RPMI8226 (cell line): ENCODE results near the gene ZCWPW1.
"Not testable (repeated sequence)": the region's sequence is repeated elsewhere in the genome, so short reads cannot be mapped to it uniquely, and the experiment has no call there.

Experiments used
- DNase-seq: peaks from one replicate; pipeline ENCODE4 v3.0.0-alpha.2; 2015

ZCWPW1 gene

DNA sequence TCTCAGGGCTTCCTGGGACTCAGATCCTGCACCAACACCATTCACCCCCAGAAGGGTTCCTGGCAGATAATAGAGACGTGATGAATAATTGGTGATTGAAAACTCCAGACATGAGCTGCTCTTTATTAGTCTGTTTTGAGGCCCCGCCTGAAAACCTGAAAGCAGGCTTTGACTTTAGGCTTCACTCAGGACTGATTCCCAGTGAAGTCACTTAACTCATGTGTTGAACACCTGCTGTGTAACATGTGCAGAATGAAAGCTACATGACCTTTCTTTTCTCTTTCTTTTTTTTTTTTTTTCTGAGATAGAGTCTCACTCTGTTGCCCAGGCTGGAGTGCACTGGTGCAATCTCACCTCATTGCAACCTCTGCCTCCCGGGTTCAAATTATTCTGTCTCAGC is 26.7 kb upstream of the ZCWPW1 start:
- DNase-seq, result no peak

DNA sequence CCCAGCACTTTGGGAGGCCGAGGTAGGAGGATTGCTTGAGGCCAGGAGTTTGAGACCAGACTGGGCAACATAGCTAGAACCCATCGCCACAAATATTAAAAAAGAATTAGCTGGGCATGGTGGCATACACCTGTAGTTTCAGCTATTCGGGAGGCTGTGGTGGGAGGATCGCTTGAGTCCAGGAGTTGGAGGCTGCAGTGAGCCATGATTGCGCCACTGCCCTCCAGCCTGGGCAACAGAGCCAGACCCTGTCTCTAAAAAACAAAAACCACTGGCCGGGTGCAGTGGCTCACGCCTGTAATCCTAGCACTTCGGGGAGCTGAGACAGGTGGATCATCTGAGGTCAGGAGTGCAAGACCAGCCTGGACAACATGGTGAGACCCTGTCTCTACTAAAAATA is 25.4 kb upstream of the ZCWPW1 start:
- not testable (repeated sequence) for DNase-seq

DNA sequence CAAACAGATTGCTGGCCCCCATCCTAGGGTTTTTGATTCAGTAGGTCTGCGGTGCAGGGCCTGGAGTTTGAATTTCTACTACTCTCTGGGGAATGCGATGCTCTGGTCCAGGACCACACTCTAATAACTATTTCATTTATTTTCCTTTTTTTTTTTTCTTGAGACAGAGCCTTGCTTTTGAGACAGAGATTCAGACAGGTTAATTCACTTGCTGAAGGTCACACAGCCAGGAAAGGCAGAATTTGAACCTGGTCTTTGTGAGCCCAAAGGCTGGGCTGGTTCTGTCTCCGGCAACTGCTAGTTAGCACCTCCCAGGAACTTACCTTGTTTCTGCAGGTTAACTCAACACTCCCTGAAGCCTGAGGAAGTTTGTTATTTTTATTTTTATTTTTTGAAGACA is 24.0 kb upstream of the ZCWPW1 start:
- DNase-seq, result no peak

DNA sequence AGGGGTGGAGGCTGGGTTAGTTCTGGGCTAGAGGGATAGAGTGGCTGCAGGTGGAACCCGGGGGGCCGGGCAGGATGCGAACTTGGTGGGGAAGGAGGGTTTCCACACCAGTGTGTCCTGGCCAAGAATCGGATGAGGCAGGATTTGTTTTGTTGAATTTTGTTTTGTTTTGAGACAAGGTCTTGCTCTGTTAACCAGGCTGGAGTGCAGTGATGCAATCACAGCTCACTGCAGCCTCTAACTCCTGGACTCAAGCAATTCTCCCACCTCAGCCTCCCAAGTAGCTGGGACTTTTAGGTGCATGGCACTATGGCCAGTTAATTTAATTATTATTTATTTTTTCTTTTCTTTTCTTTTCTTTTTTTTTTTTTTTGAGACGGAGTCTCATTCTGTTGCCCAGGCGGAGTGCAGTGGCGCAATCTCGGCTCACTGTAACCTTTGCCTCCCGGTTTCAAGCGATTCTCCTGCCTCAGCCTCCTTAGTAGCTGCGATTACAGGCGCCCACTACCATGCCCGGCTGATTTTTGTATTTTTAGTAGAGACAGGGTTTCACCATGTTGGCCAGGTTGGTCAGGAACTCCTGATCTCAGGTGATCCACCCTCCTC is 20.8 kb upstream of the ZCWPW1 start:
- no peak for DNase-seq

DNA sequence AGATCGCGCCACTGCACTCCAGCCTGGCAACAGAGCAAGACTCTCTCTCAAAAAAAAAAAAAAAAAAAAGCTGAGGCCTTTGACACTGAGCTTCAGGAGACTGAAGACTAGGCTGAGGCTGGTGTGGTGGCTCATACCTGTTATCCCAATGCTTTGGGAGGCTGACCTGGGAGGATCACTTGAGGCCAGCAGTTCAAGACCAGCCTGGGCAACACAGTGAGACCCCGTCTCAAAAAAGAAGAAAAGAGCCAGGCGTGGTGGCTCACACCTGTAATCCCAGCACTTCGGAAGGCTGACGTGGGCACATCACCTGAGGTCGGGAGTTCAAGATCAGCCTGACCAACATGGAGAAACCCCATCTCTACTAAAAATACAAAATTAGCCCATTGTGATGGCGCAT is 18.9 kb upstream of the ZCWPW1 start:
- not testable (repeated sequence) for DNase-seq

DNA sequence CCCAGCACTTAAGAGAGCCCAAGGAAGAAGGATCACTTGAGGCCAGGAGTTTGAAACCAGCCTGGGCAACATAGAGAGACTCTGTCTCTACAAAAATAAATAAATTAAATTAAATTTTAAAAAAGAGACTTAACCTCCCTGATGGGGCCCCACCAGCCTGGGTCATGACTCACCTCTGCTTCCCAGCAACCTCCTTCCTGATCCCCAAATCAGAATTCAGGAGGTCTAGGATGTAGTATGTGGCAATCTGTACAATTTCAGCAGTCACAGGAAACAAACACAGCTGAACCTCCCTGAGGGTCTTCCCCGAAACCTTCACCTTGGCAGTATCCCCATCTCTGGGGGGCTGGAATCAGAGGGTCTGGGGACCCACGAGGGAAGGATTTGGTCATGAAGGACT is 17.5 kb upstream of the ZCWPW1 start:
- no peak for DNase-seq

DNA sequence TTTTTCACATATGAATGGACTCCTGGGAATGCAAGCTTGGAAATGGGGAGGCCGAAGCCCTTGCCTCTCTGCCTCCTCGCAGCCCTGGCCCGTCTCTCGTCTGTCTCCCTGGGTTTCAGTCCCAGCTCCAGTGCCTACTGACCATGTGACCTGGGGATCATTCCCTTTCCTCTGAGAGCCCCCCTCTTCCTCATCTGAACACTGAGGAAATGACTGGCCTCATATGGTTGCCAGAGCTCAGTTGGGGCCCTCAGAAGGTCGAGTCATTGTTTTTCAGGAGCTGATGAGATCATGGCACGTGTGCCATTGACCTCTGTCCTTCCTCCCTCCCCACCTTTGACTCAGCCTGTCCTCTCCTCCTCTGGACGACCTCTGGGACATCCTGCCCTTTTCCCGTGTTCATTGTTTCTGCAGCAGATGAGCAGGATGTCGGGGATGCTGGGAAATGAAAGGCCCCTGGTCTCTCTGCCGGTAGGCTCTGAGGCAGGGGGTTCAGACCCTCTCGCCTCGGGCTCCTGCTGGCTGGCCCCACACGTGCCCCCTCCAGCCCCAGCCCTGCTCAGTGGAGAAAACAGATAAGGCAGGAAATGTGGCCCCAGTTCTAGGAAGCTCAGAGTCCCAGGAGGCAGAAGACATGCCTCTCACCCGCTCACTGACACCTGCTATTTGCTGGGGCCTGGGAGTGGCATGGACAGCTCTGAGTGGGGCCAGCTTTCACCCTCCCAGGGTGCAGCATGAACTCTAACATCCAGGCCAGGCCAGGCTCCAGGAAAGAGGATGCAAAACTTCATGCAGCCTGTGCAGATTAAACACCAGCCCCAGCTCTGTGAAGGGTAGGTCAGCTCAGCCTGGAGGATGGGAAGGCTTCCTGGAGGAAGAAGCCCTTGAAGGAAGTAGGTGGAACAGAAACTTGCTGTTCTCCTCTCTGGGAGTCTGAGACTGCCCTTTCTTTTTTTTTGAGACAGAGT is 16.1 kb upstream of the ZCWPW1 start:
- DNase-seq, result peak; percentile 51

DNA sequence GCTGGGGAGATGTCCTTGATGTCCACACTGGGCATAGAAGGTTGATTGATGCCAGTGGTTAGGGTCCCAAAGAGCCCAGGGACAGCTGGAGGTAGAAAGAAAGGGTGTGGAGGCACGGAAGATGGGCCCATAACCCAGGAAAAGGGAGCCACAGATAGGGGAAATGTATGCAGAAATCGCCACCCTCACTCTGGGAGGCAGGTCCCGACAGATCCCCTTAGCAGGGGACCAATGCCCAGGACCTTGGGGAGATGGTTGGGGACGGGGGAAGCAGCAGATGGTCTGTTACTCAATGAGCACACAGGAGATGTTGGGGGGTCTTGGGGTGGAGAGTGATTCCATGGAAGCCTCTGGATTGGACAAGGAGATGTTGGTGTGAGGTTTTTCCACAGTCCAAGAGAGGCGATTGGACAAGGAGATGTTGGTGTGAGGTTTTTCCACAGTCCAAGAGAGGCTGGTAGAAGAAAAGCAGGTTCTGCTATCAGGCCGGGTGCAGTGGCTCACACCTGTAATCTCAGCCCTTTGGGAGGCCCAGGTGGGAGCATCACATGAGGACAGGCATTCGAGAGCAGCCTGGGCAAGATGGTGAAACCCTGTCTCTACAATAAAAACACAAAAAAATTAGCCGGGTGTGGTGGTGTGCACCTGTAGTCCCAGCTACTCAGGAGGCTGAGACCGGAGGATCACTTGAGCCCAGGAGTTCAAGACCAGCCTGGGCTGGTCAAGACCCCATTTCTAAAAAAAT is 14.8 kb upstream of the ZCWPW1 start:
- no peak for DNase-seq

DNA sequence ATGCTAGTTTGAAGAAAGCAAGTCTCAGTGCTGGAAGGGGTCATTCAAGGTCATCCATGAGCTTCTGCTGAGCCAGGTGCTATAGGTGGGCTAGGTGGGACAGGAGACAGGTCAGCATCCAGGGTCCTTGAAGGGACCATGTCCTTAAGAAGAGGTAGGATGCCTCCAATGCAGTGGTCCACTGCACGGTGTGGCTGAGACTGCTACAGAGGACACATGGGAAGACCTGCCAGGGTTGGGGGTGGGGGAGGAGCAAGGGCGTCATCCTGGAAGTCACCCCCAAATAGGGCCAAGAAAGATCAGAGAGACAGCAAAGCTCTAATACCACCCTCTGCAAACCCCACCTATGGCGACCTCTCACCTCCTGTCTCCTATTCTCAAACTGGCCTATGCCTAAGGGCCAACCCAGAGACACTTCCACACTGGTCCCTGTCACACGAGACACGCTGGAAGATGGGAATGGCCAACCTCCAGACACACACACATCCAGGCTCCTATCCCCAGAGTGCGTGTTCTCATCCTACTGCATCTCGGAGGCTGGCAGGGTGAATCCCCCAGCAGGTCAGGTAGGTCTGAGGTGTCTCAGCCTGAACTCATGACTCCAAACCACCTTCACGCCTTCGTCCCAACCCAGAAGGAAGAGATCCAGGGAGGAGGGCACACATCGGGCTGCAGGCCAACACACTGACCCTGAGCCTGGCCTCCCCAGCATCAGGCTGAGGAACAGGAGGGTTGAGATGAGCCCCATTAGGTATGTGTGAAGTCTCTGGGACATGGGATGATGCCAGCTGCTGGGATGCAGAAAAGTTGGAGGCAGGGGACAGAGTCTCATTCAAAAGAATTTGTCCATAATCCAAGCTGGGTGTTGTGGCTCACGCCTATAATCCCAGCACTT is 13.4 kb upstream of the ZCWPW1 start:
- DNase-seq, result no peak

DNA sequence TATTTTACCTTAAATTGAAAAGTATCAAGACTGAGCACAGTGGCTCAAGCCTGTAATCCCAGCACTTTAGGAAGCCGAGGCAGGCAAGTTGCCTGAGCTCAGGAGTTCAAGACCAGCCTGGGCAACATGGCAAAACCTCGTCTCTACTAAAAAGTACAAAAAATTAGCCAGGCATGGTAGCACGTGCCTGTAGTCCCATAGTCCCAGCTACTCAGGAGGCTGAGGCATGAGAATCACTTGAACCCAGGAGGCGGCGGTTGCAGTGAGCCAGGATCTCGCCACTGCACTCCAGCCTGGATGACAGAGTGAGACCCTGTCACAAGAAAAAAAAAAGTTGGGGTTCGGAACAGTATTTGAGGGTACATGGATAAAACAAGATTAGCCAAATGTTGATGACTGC is 10.7 kb upstream of the ZCWPW1 start:
- not testable (repeated sequence) for DNase-seq

DNA sequence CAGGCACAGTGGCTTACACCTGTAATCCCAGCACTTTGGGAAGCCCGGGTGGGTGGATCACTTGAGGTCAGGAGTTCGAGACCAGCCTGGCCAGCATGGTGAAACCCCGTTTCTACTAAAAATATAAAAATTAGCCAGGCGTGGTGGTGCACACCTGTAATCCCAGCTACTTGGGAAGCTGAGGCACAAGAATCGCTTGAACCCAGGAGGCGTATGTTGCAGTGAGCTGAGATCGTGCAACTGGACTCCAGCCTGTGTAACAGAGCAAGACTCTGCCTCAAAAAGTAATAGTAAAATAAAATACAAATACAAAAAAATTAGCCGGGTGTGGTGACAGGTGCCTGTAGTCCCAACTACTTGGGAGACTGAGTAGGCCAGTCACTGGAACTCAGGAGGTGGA is 10.2 kb upstream of the ZCWPW1 start:
- not testable (repeated sequence) for DNase-seq

DNA sequence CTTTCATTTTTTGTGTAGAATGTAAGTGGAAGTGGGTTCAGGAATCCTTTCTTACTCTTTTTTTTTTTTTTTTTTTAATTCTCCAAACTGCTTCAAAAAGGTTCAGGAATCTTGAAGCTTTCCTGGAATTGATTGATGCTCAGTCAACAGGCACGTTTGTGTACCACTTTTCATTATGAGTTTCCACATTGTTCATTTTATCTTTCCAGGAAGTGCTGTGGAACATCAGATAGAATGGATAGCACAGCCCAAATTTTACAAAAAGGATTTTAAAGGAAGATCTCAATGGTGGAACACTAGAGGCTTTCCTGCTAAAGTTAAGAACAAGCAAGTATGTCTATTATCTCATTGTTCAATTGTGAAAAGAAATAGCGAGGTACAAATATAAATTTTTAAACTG is 9.7 kb upstream of the ZCWPW1 start:
- DNase-seq, result no peak

DNA sequence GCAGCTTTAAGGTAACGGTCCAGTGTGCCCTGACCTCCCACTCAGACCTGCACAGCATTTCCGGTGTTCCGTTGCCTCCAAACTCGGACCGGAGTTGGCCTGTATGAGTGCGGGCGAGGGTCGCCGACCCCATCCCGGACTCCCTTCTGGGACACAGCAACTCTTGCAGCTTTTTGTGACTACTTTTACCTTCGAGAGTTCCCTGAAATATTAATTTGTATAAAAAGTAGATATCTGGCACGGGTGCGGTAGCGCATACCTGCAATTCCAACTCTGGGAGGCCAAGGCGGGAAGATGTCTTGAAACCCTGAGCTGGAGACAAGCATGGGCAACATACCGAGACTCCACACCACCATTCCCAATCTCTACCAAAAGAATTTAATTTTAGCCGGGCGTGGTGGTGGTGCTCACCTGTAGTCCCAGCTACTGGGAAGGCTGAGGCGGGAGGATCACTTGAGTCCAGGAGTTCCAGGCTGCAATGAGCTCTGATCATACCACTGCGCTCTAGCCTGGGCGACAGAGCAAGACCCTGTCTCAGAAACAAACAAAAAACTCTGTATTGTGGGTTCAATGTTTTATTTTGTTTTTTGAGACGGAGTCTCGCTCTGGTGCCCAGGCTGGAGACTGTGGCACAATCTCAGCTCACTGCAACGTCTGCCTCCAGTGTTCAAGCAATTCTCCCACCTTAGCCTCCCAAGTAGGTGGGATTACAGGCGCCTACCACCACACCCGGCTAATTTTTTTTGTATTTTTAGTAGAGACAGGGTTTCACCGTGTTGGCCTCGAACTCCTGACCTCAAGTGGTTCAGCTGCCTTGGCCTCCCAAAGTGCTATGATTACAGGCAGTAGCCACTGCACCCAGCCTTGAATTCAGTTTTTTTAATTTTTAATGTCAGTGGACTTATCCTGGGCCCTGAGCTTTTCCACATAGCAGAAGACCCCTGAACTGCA is 8.9 kb upstream of the ZCWPW1 start:
- no peak for DNase-seq

DNA sequence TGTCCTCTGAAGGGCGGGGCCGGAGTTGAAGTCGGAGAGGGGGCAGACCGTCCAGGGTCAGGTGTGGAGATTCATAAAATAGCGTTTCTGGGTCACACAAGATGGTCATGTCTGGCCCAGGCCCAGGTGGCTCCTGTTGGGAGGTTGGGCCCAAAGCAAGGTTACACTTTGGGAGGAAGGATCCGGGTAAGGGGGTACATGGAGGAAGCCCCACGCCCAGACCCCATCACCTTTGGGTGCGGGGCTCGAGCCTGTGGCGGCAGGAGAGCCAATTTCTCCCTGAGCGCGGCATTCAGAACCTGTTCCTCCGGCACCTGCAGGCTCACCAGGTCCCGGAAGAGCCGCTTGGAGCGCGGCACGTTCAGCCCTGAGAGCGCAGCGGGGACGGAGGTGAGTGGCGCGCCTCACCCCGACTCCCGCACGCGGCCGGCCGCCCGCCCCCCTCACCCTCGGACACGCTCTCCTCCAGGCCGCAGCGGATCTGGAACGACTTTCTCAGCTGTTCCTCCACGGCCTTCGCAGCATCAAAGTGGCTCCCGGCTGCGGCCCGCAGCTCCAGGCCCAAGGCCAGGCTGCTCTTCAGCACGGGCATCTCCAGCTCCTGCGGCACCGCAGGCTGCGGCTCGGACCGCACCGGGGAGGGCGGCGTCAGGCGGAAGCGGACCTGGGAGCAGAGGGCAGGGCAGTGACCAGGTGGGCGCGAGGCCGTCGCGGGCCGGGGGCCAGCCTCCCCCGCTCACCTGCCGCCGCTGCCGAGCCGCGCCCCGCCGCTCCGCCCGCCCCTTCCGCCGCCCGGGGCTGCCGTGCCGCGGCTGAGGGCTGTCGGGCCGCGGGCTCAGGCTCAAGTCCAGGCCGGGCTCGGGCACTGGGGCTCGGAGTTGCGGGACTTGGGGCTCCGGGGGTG is 7.2 kb upstream of the ZCWPW1 start:
- DNase-seq, result peak; percentile 73

DNA sequence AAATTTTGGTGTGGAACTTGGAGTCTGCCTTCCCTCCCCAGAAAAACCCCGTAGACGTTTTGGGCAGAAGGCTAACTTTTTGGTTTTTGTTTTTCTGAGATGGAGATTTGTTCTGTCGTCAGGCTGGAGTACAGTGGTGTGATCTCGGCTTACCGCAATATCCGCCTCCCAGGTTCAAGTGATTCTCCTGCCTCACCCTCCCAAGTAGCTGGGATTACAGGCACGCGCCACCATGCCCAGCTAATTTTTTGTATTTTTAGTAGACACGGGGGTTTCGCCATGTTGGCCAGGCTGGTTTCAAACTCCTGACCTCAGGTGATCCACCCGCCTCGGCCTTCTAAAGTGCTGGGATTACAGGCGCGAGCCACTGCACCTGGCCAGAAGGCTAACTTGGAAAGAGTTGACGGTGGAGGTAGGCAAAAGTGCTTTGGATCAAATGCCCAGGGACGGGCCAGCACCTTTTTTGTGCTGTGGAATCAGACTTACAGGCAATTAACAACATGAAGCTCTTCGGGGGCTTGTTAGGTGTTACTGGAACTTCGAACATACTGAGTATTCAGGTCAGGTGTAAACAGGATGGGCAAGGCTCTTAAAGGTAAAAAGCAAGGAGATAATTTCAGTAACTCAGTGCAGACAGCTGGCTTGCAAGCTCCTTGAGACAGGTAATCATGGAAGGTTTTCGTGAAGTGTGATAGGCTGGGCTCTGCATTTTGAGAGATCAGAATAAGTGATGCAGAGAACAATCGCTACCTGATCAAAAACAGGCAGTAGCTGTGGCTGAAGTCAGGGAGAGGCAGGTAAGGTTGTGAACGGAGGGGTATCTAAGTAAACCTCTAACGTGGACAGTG is 6.0 kb upstream of the ZCWPW1 start:
- DNase-seq, result no peak

DNA sequence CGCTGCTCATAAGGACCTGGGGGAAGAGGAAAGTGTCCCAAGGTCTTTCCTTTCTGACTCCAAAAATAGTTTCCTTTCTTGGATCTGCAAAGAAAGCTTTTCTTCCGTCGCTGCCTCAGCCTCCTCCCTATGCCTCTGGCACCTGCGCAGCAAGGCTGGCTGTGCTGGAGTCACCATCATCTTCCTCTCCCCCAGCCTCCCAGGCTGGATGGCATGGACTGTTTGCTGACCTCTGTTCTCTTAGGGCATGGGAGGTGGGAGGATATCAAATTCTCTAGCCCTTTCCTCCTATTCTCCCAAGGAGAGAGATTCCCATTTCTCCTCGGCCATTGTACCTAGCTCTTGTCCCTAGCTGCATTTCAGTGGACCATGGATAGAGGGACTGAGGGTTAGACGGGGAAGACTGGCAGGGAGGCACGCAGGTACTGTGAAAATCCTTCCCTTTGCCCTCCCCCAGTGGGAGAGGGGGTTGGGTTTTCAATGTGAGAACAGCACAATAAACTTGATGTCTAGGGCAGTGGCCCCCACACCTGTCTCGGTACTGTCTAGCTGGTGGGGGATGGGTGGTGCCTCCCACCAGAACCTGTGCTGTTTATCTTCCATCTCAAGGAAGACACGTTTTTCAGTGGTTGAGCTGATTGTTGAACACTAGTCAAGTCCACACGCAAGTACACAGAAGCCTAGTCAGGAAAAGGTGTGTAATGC is 5.2 kb upstream of the ZCWPW1 start:
- no peak for DNase-seq

DNA sequence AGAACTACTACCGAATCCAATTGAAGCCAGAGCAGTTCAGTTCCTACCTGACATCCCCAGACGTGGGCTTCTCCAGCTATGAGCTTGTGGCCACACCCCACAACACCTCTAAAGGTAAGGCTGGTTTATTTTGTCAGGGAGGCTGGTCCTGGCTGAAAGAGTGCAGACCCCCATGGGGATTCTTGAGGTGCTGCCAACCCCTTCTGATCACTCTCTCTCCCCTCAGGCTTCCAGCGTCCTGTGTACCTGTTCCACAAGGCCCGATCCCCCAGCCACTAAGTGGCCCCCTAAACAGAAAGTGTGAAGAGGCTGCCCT is 4.7 kb upstream of the ZCWPW1 start:
- no peak for DNase-seq

DNA sequence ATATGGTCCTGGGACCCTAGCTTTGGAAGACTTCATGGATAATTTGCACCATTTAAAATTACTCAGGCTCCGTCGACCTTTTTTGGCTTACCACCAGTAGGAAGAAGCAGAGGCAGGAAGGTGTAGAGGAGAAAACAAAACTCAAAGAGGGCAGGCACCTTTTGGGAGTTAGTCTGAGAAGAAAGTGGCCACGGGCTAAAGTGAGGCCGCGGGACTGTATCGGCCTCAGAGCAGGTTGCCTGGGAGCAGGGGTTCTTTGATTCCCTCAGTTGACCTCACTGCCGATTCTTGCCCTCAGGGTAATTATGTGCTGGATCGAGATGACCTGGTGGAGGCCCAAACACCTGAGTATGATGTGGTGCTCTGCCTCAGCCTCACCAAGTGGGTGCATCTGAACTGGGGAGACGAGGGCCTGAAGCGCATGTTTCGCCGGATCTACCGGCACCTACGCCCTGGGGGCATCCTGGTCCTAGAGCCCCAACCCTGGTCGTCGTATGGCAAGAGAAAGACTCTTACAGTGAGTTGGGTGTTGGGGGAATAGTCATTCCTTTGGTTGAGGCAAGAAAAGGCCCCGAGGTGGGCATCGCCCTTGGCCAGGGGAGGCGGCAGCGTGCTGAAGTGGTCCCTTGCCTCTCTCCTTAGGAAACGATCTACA is 4.2 kb upstream of the ZCWPW1 start:
- DNase-seq, result no peak
